HEK293 (cell line): ENCODE measurements around the gene SLC4A11.

Experiments used
- CTCF ChIA-PET: fragments of 350-600 bp; formaldehyde crosslinking; extraction: SDS; loops from one replicate; lab custom pipeline; 2021; ENCODE audit warnings: antibody characterized with exemption; lab: Yijun Ruan, JAX
- POLR2A ChIA-PET: fragments of 300-600 bp; formaldehyde crosslinking; extraction: SDS; loops from one replicate; lab custom pipeline; 2020; ENCODE audit warnings: antibody characterized with exemption, inconsistent platforms; lab: Yijun Ruan, JAX
- H3K27ac ChIP-seq: fragments of 200-500 bp; sonication (Bioruptor generic); 2 replicates; pipeline ENCODE4 v1.5.1; 2014; ENCODE audit warnings: low read depth, low read length, control low read depth, inconsistent platforms; ENCODE audit errors: extremely low read depth
- H3K36me3 ChIP-seq, 2 experiments: fragments of 200-500 bp in 1 of 2; sonication (Bioruptor generic) in 1 of 2; 1 replicate in 1 of 2; 2 replicates in 1 of 2; pipeline ENCODE4 v1.5.1; 2014 to 2017; ENCODE audit warnings: inconsistent platforms in 2 of 2, low read length in 2 of 2; ENCODE audit not compliant: control insufficient read depth in 2 of 2, insufficient read depth in 1 of 2
- H3K4me1 ChIP-seq: fragments of 200-500 bp; sonication (Bioruptor generic); 2 replicates; pipeline ENCODE4 v1.5.1; 2014; ENCODE audit warnings: mild to moderate bottlenecking, low read length, inconsistent platforms; ENCODE audit not compliant: control insufficient read depth, insufficient read depth
- H3K4me3 ChIP-seq: 2 replicates; pipeline ENCODE4 v1.5.1; 2011; ENCODE audit warnings: low read depth, mild to moderate bottlenecking, control low read depth, low read length, moderate library complexity
- H3K9me3 ChIP-seq: fragments of 200-500 bp; sonication (Bioruptor generic); 2 replicates; pipeline ENCODE4 v1.5.1; 2014; ENCODE audit warnings: low read depth, low read length, inconsistent platforms; ENCODE audit not compliant: control insufficient read depth, insufficient read depth
- GLIS1 ChIP-seq: fragments of 450-650 bp; formaldehyde crosslinking; IDR thresholded peaks from 2 replicates; pipeline ENCODE4 v1.5.1; 2016; ENCODE audit warnings: missing biosample characterization, missing genetic modification characterization
- KLF1 ChIP-seq: fragments of 450-650 bp; formaldehyde crosslinking; IDR thresholded peaks from 2 replicates; pipeline ENCODE4 v1.5.1; 2016; ENCODE audit warnings: missing biosample characterization, missing genetic modification characterization
- OVOL3 ChIP-seq: fragments of 450-650 bp; formaldehyde crosslinking; IDR thresholded peaks from 2 replicates; pipeline ENCODE4 v1.5.1; 2016; ENCODE audit warnings: missing biosample characterization, missing genetic modification characterization
- SP3 ChIP-seq: fragments of 450-650 bp; formaldehyde crosslinking; IDR thresholded peaks from 2 replicates; pipeline ENCODE4 v1.5.1; 2016; ENCODE audit warnings: missing biosample characterization, missing genetic modification characterization
- TCF7L2 ChIP-seq: IDR thresholded peaks from 2 replicates; pipeline ENCODE4 v1.6.1; 2011; ENCODE audit warnings: low read depth, mild to moderate bottlenecking, inconsistent platforms, low read length, moderate library complexity, borderline replicate concordance
- YY1 ChIP-seq: fragments of 450-650 bp; formaldehyde crosslinking; IDR thresholded peaks from 2 replicates; pipeline ENCODE4 v1.5.1; 2018; ENCODE audit warnings: missing biosample characterization, missing genetic modification characterization
- YY2 ChIP-seq: fragments of 450-650 bp; formaldehyde crosslinking; IDR thresholded peaks from 2 replicates; pipeline ENCODE4 v1.5.1; 2016; ENCODE audit warnings: missing biosample characterization, missing genetic modification characterization
- ZBTB48 ChIP-seq: fragments of 450-650 bp; formaldehyde crosslinking; IDR thresholded peaks from 2 replicates; pipeline ENCODE4 v1.5.1; 2016; ENCODE audit warnings: missing biosample characterization, missing genetic modification characterization
- ZEB2 ChIP-seq: fragments of 450-650 bp; formaldehyde crosslinking; IDR thresholded peaks from 2 replicates; pipeline ENCODE4 v1.5.1; 2016; ENCODE audit warnings: missing biosample characterization, missing genetic modification characterization
- ZFP3 ChIP-seq: fragments of 450-650 bp; formaldehyde crosslinking; IDR thresholded peaks from 2 replicates; pipeline ENCODE4 v1.5.1; 2016; ENCODE audit warnings: low read depth, missing biosample characterization, missing genetic modification characterization
- ZNF2 ChIP-seq: fragments of 450-650 bp; formaldehyde crosslinking; IDR thresholded peaks from 2 replicates; pipeline ENCODE4 v1.5.1; 2016; ENCODE audit warnings: missing biosample characterization, missing genetic modification characterization
- ZNF202 ChIP-seq: fragments of 450-650 bp; formaldehyde crosslinking; IDR thresholded peaks from 2 replicates; pipeline ENCODE4 v1.5.1; 2016; ENCODE audit warnings: missing biosample characterization, missing genetic modification characterization, borderline replicate concordance
- ZNF23 ChIP-seq: fragments of 450-650 bp; formaldehyde crosslinking; IDR thresholded peaks from 2 replicates; pipeline ENCODE4 v1.5.1; 2016; ENCODE audit warnings: missing biosample characterization, missing genetic modification characterization, borderline replicate concordance
- ZNF24 ChIP-seq: fragments of 450-650 bp; formaldehyde crosslinking; IDR thresholded peaks from 2 replicates; pipeline ENCODE4 v1.5.1; 2016; ENCODE audit warnings: missing biosample characterization, missing genetic modification characterization
- ZNF274 ChIP-seq, 2 experiments: fragments of 200-500 bp in 1 of 2; fragments of 450-650 bp in 1 of 2; sonication (Bioruptor generic) in 1 of 2; formaldehyde crosslinking in 1 of 2; IDR thresholded peaks; 2 replicates each; pipeline versions ENCODE4 v1.5.1 to v1.6.1; 2014 to 2016; ENCODE audit warnings: borderline replicate concordance in 1 of 2, inconsistent platforms in 1 of 2, low read length in 1 of 2, missing biosample characterization in 1 of 2, missing genetic modification characterization in 1 of 2
- ZNF510 ChIP-seq: fragments of 450-650 bp; formaldehyde crosslinking; IDR thresholded peaks from 2 replicates; pipeline ENCODE4 v1.5.1; 2018; ENCODE audit warnings: mild to moderate bottlenecking, missing genetic modification characterization, missing biosample characterization; ENCODE audit not compliant: insufficient replicate concordance
- ZNF555 ChIP-seq: fragments of 450-650 bp; formaldehyde crosslinking; conservative IDR thresholded peaks from 2 replicates; pipeline ENCODE4 v1.5.1; 2017; ENCODE audit warnings: missing biosample characterization, mild to moderate bottlenecking, missing genetic modification characterization, inconsistent platforms
- ZNF571 ChIP-seq: fragments of 450-650 bp; formaldehyde crosslinking; IDR thresholded peaks from 2 replicates; pipeline ENCODE4 v1.5.0; 2017; ENCODE audit warnings: missing biosample characterization, missing genetic modification characterization
- ZNF600 ChIP-seq: fragments of 450-650 bp; formaldehyde crosslinking; IDR thresholded peaks from 2 replicates; pipeline ENCODE4 v1.5.1; 2016; ENCODE audit warnings: missing biosample characterization, missing genetic modification characterization
- ZNF629 ChIP-seq: fragments of 450-650 bp; formaldehyde crosslinking; IDR thresholded peaks from 2 replicates; pipeline ENCODE4 v1.5.1; 2017; ENCODE audit warnings: missing biosample characterization, missing genetic modification characterization
- ZXDB ChIP-seq: fragments of 450-650 bp; formaldehyde crosslinking; IDR thresholded peaks from 2 replicates; pipeline ENCODE4 v1.5.1; 2016; ENCODE audit warnings: missing biosample characterization, missing genetic modification characterization
- TF ChIP-seq, protein P1 (sequence below): fragments of 450-650 bp; formaldehyde crosslinking; optimal IDR thresholded peaks from 2 replicates; pipeline ENCODE3; 2016; ENCODE audit warnings: missing biosample characterization, mild to moderate bottlenecking, missing genetic modification characterization
- TF ChIP-seq, protein P2 (sequence below): fragments of 450-650 bp; formaldehyde crosslinking; IDR thresholded peaks from 2 replicates; pipeline ENCODE4 v1.5.0; 2017; ENCODE audit warnings: missing biosample characterization, missing genetic modification characterization, borderline replicate concordance
- TF ChIP-seq, protein P3 (sequence below): fragments of 450-650 bp; formaldehyde crosslinking; IDR thresholded peaks from 2 replicates; pipeline ENCODE4 v1.5.1; 2017; ENCODE audit warnings: missing biosample characterization, missing genetic modification characterization
- TF ChIP-seq, protein P4 (sequence below): fragments of 450-650 bp; formaldehyde crosslinking; IDR thresholded peaks from 2 replicates; pipeline ENCODE4 v1.5.1; 2016; ENCODE audit warnings: missing biosample characterization, missing genetic modification characterization
- TF ChIP-seq, protein P5 (sequence below): fragments of 450-650 bp; formaldehyde crosslinking; IDR thresholded peaks from 2 replicates; pipeline ENCODE4 v1.5.1; 2016; ENCODE audit warnings: missing biosample characterization, missing genetic modification characterization

SLC4A11 gene

DNA sequence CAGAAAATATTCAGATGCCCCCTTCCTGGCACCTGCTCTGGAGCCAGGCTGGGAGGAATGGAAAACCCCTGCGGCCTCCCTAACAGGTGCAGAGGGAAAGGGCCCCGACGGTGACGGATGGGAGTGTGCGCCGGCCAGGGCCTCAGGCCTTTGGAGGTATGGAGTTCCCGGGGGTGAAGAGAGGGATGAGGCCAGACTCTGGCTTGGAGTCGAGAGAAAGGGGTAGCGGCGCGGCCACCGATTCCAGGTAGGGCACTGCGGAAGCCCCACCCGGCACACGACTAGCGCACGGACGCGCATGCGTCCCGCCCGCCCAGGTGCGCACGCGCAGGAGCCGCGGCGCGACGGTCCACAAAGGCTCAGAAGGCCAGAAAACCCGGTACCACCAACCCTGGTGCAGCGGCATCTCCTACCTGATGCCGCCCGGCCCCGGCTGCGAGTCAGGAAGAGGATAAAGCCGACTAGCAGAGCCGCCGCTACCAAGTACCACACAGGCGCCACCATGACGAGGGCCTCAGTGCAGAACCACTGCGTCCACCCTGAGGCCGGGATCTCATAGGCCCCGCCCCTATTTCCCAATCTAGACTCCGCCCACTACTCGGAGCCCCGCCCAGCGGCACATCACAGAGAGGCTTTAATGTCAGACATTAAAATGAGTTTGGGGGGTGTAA lies 34.7 kb downstream of the SLC4A11 start, which contains the start of gene DDRGK1:
TSS of gene DDRGK1 (minus strand) at position 559 of the 671 bp plus-strand sequence. CDS start at position 504, 55 bp downstream.
- Histone ChIP-seq H3K36me3 (peaks cover 22 to 32% of the 10 kb centered on the region in 2 experiments; a peak in 2 of 3 replicates), H3K4me1 (peaks cover 9% of the 10 kb centered on the region), H3K4me3 (peak within 1 kb of the TSS; percentile 89), H3K27ac (peak within 1 kb of the TSS; percentile 96), H3K9me3 (no peaks in the 10 kb centered on the region)
- CTCF ChIA-PET = interaction anchor here (0.9 kb wide), 1 partner anchor 29 kb away, joined by 5 read pairs; no protein-coding TSS in a partner anchor
- POLR2A ChIA-PET = interaction anchor here (1.2 to 1.8 kb wide), 5 partner anchors 13 to 45 kb away, joined by 3 to 11 read pairs (median 5); partner anchors contain the start of genes FASTKD5, LZTS3 and UBOX5
- TF ChIP-seq, protein P1, sequence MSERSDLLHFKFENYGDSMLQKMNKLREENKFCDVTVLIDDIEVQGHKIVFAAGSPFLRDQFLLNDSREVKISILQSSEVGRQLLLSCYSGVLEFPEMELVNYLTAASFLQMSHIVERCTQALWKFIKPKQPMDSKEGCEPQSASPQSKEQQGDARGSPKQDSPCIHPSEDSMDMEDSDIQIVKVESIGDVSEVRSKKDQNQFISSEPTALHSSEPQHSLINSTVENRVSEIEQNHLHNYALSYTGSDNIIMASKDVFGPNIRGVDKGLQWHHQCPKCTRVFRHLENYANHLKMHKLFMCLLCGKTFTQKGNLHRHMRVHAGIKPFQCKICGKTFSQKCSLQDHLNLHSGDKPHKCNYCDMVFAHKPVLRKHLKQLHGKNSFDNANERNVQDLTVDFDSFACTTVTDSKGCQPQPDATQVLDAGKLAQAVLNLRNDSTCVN (tag by site-specific recombination) = peak; percentile 88
- TF ChIP-seq ZNF24 (no peak), ZNF600 (tag by site-specific recombination) (peak; percentile 94), ZNF555 (tag by site-specific recombination) (no peak), ZNF202 (tag by site-specific recombination) (no peak), ZFP3 (tag by site-specific recombination) (no peak), OVOL3 (peak; percentile 9; the same call in 1 of the 2 replicates), ZEB2 (tag by site-specific recombination) (peak; percentile 67), YY2 (tag by site-specific recombination) (no peak), ZNF2 (tag by site-specific recombination) (peak; percentile 17; the same call in 1 of the 2 replicates), ZNF629 (tag by site-specific recombination) (peak; percentile 41; the same call in 1 of the 2 replicates), ZNF274 (IDR thresholded peaks at IDR 0.05; ENCODE audit: low read length) (no peak), ZNF274 (tag by site-specific recombination; IDR thresholded peaks at IDR 0.05; ENCODE audit: borderline replicate concordance) (no peak), SP3 (peak; percentile 92), KLF1 (tag by site-specific recombination) (no peak), ZBTB48 (tag by site-specific recombination) (no peak), YY1 (no peak), ZXDB (tag by site-specific recombination) (peak; percentile 71), ZNF510 (no peak), TCF7L2 (peak; percentile 61; the same call in 1 of the 2 replicates), GLIS1 (no peak), ZNF571 (tag by site-specific recombination) (no peak), ZNF23 (tag by site-specific recombination) (no peak)
- TF ChIP-seq, protein P2, sequence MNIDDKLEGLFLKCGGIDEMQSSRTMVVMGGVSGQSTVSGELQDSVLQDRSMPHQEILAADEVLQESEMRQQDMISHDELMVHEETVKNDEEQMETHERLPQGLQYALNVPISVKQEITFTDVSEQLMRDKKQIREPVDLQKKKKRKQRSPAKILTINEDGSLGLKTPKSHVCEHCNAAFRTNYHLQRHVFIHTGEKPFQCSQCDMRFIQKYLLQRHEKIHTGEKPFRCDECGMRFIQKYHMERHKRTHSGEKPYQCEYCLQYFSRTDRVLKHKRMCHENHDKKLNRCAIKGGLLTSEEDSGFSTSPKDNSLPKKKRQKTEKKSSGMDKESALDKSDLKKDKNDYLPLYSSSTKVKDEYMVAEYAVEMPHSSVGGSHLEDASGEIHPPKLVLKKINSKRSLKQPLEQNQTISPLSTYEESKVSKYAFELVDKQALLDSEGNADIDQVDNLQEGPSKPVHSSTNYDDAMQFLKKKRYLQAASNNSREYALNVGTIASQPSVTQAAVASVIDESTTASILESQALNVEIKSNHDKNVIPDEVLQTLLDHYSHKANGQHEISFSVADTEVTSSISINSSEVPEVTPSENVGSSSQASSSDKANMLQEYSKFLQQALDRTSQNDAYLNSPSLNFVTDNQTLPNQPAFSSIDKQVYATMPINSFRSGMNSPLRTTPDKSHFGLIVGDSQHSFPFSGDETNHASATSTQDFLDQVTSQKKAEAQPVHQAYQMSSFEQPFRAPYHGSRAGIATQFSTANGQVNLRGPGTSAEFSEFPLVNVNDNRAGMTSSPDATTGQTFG (tag by site-specific recombination) = no peak
- TF ChIP-seq, protein P3, sequence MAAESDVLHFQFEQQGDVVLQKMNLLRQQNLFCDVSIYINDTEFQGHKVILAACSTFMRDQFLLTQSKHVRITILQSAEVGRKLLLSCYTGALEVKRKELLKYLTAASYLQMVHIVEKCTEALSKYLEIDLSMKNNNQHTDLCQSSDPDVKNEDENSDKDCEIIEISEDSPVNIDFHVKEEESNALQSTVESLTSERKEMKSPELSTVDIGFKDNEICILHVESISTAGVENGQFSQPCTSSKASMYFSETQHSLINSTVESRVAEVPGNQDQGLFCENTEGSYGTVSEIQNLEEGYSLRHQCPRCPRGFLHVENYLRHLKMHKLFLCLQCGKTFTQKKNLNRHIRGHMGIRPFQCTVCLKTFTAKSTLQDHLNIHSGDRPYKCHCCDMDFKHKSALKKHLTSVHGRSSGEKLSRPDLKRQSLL = no peak
- TF ChIP-seq, protein P4, sequence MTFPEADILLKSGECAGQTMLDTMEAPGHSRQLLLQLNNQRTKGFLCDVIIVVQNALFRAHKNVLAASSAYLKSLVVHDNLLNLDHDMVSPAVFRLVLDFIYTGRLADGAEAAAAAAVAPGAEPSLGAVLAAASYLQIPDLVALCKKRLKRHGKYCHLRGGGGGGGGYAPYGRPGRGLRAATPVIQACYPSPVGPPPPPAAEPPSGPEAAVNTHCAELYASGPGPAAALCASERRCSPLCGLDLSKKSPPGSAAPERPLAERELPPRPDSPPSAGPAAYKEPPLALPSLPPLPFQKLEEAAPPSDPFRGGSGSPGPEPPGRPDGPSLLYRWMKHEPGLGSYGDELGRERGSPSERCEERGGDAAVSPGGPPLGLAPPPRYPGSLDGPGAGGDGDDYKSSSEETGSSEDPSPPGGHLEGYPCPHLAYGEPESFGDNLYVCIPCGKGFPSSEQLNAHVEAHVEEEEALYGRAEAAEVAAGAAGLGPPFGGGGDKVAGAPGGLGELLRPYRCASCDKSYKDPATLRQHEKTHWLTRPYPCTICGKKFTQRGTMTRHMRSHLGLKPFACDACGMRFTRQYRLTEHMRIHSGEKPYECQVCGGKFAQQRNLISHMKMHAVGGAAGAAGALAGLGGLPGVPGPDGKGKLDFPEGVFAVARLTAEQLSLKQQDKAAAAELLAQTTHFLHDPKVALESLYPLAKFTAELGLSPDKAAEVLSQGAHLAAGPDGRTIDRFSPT (tag by site-specific recombination) = no peak
- TF ChIP-seq, protein P5, sequence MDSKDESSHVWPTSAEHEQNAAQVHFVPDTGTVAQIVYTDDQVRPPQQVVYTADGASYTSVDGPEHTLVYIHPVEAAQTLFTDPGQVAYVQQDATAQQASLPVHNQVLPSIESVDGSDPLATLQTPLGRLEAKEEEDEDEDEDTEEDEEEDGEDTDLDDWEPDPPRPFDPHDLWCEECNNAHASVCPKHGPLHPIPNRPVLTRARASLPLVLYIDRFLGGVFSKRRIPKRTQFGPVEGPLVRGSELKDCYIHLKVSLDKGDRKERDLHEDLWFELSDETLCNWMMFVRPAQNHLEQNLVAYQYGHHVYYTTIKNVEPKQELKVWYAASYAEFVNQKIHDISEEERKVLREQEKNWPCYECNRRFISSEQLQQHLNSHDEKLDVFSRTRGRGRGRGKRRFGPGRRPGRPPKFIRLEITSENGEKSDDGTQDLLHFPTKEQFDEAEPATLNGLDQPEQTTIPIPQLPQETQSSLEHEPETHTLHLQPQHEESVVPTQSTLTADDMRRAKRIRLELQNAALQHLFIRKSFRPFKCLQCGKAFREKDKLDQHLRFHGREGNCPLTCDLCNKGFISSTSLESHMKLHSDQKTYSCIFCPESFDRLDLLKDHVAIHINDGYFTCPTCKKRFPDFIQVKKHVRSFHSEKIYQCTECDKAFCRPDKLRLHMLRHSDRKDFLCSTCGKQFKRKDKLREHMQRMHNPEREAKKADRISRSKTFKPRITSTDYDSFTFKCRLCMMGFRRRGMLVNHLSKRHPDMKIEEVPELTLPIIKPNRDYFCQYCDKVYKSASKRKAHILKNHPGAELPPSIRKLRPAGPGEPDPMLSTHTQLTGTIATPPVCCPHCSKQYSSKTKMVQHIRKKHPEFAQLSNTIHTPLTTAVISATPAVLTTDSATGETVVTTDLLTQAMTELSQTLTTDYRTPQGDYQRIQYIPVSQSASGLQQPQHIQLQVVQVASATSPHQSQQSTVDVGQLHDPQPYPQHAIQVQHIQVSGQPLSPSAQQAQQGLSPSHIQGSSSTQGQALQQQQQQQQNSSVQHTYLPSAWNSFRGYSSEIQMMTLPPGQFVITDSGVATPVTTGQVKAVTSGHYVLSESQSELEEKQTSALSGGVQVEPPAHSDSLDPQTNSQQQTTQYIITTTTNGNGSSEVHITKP (tag by site-specific recombination) = peak; percentile 50; the same call in 1 of the 2 replicates
